M059J (cell line): ENCODE measurements around the gene AKR1C1. TPM values are rescaled to one million over a fixed set of nuclear protein-coding genes. Genes with fewer than 3 reads are reported as not detected.
"Not testable (repeated sequence)": the region's sequence is repeated elsewhere in the genome, so short reads cannot be mapped to it uniquely, and the experiment has no call there.

ENCODE experiments used
- DNase-seq: peaks from one replicate; pipeline ENCODE4 v3.0.0-alpha.2; 2012; ENCODE audit warnings: low read depth
- total RNA-seq: library from RNA; depleted of rRNA; stranded (reverse); fragments of >200 nt; shearing (Covaris generic); gene quantifications from 2 replicates; pipeline ENCODE4 v1.2.3, GENCODE V29; 2014; rRNA removed

AKR1C1 gene
- 25.7 and 25.8 TPM in 2 replicates for total RNA-seq

DNA sequence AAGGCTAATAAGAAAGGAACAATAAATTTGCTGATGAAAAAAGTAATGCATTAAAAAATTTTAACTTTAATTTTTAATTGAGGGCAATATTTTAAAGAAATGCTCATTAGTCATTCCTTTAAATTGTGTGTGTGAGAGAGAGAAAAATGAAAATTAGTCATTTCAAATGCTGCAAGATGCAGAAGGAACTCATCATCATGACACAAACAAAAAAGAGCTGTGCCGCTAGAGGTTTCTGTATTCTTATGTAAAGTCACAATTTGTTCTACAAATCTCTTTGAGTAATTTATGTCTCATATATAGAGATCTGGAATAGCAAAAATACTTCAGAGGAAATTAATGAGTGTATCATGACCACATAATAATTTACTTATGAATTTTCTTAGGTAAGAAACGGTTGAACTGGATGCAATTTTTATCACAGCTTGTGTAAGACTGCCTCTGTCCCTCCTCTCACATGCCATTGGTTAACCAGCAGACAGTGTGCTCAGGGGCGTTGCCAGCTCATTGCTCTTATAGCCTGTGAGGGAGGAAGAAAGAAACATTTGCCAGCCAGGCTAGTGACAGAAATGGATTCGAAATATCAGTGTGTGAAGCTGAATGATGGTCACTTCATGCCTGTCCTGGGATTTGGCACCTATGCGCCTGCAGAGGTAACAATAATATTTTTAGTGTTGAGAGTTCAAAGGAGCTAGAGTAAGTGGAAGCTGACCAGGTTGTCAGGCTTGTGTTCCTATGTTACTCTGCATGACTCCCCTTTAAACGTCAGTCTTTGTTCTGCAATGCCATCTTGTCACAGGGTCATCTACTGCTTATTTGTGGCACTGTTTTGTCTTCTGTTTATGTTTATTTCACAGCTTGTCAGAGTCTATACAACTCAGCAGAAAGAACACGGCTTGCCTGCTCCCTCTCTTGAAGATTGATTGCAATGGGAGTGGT, at the start of gene AKR1C1:
Gene AKR1C1 (plus strand): TSS at position 540 of the 939 bp plus-strand sequence. CDS start 30 bp downstream, at position 570.
- not testable (repeated sequence) for DNase-seq

DNA sequence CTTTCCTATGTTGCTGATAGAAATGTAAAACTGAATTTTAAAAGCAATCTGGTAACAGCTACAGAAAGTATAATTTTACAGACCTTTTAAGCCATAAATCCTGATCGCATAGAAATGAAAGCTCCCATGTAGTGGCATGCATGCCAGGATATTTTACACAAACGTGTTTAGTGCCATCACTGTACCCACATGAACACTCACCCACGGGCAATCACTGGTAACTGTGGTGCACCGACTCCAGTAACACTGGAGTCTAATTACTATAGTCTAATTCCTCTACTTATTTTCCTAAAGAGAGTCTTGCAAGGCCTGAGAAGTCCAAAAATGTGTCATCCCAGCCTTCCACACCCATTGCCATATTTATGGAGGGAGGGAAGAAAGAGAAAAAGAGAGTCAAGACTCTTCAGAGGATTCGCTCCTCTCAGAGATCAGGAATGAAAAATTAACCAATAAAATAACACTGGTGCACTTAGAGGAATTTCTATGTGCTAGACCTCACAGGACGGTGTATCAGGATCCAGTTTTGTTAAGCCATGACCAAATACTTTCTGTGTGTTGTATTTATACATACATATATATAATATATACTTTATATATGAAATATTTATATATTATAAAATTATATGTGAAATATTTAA, 48.9 kb upstream of the AKR1C1 start:
- DNase-seq = peak; percentile 0

DNA sequence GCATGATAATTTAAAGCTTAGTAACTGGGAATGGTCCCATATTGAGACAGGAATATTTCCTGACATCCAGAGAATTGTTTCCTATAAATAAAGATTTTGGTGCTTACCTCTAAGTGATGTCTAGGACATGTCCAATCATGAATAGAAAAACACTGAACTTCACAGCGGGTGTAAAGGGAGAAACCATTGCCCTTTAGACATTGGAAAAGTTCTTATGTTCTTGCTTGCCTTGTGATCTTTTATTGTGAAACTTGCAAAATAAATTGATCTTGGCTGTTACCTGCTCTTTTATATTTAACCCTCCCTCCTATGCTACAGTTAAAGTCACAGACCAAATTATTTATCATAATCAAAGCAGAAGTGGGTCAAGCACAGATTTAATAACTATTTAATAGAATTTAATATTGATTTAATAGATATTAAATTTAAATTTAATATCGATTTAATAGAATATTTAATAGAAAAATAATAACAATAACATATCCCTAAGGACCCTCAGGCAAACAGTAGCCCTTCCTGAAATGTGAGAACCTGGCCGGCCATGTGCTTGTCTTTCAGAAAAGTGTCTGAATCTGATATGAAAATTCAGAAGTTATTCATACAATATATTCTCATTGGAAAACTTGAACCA, 47.0 kb upstream of the AKR1C1 start:
- DNase-seq = no peak

DNA sequence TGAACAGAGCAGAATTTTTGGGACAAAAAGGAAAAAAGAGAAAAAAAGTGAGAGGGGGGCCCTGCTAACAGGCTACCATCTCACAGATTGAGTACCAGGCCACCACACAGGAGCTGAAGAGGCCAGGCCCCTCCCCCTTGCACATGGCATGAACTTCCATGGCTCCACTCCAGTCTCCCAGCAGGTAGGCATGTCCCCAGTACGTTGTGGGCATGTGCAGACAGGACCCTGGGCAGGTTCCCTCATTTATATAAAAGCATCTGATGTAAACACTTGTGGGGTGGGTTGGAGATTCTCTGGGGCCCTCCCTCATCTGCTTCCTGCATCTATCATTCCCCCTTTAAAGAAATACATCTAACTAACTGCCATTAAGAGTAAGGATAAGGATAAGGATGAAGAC, 45.0 kb upstream of the AKR1C1 start:
- DNase-seq = no peak

DNA sequence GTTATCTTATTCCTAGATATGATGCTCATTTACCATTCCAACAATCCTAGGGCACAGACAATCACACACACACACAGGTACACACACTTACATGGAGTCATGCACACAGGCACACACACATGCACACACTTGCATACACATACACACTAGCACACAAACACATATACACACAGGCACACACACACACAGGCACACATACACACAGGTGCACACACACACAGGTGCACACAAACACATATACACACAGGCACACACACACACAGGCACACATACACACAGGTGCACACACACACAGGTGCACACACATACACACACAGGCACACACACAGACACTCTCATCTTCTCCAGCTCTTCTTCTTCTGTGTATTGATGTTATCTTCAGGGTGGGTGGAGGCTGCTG, 38.7 kb upstream of the AKR1C1 start:
- DNase-seq = not testable (repeated sequence)

DNA sequence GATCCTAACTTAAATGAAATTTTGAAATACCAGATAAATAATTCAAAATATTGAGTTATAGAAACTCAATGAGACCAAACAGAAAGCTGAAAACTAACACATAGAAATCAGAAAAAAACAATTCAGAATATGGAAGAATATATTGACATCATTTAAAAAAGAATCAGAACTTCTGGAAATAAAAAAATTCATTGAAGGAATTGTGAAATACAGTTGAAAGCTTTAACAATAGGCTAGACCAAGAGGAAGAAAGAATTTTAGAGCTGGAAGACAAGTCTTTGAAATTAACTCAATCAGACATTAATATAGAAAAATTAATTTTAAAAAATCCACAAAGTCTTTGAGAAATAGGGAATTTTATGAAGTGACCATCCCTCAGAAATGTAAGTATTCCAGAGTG, 36.8 kb upstream of the AKR1C1 start:
- no peak for DNase-seq

DNA sequence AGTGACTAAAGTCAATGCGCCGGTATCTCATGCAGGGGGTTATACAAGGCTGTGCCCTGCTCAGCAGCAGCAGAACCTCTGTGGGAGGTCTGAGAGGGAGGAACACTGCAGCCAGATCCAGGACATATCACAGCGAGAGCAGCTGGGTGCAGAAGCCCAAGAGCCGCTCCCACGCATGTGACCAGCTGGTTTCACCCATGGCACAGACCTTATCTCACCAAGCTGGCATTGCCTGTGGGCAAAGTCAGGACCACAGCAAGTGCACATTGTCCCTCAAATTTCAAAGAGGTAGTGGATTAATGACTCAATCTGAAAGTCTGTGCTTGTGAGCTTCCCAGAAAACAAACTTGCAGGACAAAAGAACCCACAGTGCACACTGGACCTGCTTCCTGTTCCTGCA, 31.6 kb upstream of the AKR1C1 start:
- DNase-seq = peak; percentile 28

DNA sequence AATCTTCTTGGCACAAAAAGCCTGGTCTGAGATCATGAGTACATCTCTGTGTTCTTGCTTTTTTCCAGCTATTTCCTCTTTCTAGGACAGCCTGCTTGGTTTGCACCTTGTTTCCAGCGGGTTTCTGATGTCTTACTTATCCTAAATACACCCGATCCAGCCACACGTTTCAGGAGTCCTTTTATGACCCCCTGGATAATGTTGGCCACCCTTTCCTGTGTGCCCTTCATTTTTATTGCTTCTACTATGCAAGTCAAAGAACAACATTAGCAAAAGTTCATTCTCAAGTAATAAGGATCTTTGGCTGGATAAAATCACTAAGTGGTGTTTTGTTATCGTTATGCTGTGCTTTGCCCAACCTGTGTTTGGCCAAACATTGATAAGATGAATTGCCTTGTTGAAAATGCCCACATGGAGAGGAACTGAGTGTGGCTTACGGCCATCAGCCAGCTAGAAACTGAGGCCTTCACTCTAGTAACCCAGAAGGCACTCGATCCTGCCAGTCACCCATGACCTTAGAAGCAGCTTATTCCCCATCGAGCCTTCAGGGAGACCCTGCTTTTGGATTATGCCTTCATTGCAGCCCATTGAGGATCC, 28.7 kb upstream of the AKR1C1 start:
- DNase-seq = no peak

DNA sequence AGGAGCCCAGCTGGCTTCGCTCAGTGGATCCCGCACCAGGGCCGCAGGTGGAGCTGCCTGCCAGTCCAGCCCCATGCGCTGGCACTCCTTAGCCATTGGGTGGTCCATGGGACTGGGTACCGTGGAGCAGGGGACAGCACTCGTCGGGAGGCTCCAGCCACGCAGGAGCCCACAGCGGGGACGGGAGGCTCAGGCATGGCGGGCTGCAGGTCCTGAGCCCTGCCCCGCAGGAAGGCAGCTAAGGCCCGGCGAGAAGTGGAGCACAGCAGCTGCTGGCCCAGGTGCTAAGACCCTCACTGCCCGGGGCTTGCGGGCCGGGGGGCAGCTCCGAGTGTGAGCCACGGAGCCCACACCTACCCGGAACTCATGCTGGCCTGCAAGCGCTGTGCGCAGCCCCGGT, 25.9 kb upstream of the AKR1C1 start:
- DNase-seq = no peak

DNA sequence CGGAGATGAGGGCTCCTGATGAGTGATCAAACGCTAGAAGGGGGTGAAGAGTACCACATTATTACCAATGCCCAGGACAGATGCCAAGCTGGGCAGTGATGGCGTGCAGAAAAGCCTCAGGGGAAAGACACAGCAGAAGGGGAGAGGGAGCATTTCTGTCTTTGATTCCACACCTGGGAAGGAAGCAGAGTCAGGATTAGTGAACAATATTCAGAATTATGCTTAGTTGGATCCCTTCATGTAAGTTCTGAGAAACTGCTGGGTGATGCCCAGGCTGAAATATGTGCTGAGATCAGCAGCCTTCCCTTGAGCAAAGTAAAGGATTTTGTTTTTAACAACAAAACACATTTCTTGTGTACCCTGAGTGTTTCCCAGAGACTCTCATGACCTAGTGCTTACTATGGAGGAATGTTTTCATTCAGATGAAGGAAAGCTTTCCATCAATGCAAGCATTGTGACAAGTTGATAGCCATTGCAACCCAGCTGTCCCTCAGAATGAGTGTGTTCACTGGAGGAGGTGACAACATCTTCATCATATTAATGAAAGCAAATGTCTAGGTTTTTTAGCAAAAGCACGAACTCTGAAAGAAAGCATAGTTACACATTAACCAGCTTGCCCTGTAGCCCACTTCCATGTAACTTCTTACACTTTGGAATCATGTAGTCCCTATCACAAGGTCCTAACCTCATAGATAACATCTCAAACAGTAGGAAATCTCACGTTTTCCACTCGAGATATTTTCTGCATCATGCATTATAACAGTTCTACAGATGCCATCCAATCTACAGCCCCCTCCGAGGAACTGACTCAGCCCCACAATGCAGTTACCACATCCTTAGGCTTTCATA, 23.8 kb upstream of the AKR1C1 start:
- peak; percentile 18 for DNase-seq

DNA sequence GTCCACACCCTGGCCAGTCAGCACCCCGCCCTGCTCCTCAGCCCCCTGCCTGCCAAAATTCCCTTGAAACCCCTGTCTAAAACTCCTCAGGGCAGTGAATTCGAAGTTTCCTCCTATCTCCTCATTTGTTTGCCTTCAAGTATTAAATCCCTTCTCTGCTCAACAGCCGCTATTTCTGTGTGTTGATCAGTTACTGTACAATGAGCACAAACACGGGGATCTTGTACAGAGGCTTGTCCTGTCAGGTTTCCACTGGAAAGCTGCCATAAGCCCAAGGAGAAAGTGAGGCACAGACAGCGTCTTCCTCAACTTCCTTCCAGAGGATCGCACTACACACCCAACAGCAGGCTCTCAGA, 23.2 kb upstream of the AKR1C1 start:
- DNase-seq = not testable (repeated sequence)

DNA sequence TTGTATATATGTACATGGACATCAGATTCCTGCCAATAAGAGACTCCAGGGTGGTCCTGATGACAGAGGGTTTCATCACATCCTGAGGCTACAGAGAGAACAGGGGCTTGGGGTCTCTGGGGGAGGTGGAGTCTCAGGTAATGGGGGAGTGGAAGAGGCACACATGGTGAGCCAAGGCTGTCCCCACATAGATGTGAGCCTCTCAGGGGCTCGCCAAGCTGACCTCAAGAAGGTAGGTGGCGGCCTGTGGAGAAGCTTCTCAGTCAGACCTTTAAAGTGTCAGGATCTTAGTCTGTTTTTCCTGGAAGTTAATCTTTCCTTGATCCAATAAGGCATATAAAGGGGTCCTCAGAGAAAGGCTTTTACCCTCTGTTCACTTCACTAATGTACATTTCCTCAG, 22.3 kb upstream of the AKR1C1 start:
- DNase-seq = not testable (repeated sequence)

DNA sequence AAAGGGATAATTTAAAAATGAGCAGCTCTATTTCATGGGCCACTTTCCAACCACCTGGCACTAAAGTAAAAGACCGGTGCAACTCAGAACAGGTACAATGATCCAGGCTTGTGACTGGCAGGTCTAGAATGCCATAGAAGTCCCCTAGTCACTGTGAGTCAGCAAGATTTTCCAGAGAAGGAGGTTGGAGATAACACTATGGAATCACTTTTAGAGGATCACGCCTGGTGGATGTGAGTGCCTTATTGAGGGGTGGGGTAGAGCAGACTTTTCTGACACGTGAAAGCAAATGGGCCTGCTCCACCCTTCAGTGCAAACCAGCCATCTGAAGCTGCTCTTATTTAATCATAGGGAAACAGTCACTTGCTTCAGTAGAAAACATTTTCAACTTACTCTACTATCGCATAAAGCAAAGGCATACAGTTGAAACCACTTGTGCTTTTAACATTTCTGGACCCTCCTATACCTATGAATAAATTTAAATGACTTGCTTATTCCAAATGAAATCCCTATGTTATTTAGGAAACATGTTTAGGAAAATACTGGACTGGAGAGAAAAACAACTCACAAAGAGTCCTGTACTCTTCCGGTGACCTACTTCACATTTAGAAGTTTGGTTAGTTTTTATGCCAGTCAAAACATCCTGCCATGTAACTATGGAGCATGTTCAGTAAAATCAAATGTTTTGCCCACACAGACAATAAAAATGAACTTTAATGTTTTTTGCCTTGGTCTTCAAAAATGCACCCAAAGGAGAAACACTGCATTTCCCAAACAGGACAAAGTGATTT, 21.5 kb upstream of the AKR1C1 start:
- peak; percentile 16 for DNase-seq

DNA sequence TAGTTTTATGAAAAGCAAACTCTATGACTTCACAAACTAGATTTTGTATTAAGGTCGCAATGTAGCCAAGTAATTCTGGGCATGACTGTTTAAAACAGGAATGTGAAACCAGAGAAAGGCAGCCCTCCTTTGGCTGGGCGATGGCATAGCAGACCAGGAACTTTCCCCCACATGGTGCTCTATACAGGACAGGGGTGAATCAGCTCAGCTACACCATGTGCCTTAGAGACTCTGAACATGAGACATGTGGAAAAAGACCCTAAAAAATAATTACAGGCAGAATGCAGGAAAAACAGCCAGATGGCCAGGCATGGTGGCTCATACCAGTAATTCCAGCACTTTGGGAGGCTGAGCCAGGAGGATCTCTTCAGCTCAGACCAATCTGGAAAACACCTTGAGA, 20.3 kb upstream of the AKR1C1 start:
- peak; percentile 42 for DNase-seq

DNA sequence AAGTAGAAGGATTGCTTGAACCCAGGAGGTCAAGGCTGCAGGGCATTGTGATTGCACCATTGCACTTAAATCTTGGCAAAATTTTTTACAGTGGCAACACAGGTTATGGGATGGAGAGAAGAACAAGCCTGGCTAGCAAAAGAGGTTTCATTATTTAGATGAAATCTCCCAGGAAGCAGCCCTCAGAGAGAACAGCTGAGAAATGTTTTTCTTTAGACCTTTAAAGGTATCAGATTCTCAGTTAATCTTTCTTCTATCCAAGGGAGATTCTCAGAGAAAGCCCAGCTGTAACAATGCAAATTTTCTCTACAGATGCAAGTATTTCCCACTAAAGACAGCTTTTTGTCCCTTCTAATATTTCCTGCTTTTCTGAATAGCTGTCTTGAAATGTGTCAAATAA, 19.8 kb upstream of the AKR1C1 start:
- not testable (repeated sequence) for DNase-seq

DNA sequence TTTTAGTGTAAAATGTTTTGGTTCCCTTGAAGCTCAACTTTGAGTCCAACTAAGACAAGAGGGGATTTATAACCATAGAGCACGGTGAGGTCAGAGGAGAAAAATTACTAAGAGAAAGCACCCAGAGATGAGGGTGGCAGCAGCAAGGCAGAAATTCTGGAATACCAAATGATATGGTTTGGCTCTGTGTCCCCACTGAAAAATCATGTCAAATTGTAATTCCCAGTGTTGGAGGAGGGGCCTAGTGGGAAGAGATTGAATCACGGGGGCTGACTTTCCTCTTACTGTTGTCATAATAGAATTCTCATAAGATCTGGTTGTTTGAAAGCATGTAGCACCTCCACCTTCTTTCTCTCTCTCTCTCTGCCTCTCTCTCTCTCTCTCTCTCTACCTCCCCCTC, 19.4 kb upstream of the AKR1C1 start:
- no peak for DNase-seq

DNA sequence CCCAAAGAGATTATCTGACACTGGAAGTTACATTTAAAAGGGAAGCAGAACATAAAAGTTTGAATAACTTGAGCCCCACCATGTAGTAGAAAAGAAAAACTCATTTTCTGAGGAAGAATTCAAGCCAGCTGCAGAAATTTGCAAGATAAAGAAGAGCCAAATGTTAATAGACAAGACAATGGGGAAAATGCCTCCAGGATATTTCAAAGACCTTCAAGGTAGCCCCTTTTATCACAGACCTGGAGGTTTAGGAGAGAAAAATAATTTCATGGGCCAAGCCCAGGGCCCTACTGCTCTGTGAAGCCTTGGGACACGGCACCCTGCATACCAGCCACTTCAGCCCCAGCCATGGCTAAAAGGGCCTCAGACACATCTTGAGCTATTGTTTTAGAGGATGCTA, 18.4 kb upstream of the AKR1C1 start:
- DNase-seq = no peak

DNA sequence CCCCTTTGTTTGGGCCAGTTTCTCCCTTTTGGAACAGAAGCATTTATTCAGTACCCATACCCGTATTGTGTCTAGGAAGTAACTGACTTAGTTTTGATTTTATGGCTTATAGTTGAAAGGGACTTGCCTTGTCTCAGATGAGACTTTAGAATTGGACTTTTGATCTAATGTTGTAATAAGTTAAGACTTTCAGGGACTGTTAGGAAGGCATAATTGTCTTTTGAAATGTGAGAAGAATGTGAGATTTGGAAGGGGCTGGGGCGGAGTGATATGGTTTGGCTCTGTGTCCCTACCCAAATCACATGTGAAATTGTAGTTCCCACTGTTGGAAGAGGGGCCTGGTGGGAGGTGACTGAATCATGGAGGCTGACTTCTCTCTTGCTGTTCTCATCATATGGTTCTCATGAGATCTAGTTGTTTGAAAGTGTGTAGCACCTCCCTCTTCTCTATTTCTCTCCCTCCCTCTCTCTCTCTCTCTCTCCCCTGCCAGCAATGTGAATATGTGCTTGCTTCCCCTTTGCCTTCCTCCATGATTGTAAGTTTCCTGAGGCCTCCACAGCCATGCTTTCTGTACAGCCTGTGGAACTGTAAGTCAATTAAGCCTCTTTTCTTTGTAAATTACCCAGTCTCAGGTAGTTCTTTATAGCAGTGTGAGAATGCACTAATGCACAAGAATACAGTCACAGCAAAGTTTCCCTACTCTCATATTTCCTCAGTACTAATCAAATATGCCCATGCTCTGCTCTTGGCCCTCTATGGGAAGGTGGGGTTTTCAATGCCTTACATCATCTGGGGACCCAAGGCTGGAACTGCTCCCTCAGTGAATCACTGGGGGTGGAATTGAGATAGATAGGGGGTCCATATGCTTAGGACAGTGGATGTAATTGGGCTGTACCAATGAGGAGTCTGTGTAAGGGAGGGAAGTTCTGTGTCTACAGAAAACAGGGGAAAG, 17.2 kb upstream of the AKR1C1 start:
- no peak for DNase-seq

DNA sequence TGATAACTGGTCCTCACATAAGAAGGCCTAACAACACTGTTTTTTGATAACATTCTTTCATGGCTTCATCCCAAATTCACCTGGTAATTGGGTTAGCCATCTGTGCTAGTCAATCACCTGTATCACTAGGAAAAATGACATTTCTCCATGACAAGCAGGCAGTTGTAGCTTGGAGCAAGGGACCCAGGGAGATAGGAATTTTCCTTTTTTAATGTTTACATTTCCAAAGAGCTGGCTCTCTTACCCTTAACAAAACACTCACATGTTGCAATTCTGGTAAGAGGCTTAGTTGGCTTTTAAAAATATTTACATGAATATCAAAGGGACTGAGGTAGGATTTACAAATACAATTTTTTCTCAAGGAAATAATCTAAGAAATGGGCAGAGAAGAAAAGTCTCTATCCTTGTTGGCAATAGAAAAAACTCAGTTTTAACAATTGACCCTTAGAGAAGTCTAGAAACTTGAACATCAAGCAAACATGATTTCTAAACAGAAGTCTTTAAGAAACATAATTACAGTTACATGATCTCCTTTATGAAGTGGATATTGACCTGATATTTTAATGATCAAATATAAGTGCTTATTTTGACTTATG, 16.1 kb upstream of the AKR1C1 start:
- DNase-seq = no peak
